Stimulated activated CD8-positive, alpha-beta memory T cell treated with anti-CD3 and anti-CD28 coated beads, Interleukin-7, amount 100 ng/mL, for 1 hour (primary cell): Measurements from ENCODE around the gene ZNF740.

Source experiments
- DNase-seq, 2 donors: peaks; one replicate each; pipeline ENCODE4 v3.0.0-alpha.2; 2020; ENCODE audit warnings: low read depth in 2 of 2

Gene ZNF740

DNA sequence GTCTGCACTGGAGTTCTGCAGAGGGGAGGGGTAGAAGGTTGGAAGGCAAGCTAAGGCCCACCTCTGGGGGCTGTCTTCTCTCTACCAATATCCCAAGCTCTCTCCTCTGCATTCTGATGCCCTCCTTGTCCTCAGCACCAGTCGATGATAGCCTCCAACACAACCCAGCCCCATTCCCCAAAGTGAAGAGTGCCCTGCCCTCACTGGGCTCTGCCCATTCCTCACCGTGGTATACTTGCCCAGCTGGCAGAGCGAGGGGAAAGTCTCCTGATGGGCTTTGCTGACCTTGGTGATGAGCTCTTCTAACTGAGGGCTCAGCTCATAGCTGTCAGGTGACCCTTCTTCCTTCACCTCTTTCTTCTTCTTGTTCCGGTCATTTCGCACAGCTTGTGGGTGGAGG is 33.7 kb downstream of the ZNF740 start:
- DNase-seq, result no peak

- DNase-seq, result no peak
Measured at GRCh38 chr12:53214687-53215455, 34.3 kb downstream of the ZNF740 start.

- DNase-seq, result no peak
Measured at GRCh38 chr12:53215497-53215896, 35.0 kb downstream of the ZNF740 start.

DNA sequence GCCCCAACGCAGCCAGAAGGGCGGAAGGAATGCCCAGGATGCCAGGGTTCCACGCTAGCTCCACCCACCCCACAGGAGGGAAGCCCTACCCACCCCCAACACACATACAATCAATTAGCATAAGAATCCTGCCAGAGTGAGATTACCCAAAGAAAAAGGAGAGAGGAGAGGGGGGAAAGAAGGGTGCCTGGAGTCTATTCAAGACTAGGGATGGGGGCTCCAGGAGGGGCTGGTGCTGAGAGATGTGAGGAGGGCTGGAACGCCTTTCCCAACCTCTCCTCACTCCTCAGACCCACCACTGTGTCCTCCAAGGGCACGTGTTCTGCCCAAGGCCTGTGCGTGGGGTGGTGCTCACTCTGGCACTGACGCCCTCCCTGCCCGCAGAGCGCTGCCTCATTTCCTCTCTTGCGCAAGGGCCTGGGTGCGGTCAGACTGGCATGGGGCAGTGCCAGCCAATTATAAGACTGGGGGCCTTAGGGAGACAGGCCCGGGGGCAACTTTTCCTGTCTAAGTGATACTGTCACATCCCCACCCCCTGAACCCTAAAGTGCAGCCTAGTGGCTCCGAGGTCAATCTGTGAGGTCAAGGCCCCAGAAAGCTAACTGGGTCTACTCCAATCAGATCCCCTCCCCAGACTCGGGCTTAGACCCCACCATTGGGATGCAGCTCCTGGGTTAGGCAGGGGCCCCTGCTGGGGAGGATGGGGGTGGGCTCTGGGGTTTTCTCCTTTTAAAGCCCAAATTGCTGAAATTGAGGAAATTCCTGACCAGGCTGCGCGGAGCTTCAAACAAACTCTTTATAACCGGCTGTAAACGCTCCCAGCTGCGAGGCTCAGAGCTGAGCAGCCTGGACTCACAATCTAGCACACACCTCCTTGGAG is 36.8 kb downstream of the ZNF740 start:
- DNase-seq, result peak in 1 of 2 donors; percentile 31

- DNase-seq, result no peak
Measured at GRCh38 chr12:53217931-53218307, 37.4 kb downstream of the ZNF740 start.

DNA sequence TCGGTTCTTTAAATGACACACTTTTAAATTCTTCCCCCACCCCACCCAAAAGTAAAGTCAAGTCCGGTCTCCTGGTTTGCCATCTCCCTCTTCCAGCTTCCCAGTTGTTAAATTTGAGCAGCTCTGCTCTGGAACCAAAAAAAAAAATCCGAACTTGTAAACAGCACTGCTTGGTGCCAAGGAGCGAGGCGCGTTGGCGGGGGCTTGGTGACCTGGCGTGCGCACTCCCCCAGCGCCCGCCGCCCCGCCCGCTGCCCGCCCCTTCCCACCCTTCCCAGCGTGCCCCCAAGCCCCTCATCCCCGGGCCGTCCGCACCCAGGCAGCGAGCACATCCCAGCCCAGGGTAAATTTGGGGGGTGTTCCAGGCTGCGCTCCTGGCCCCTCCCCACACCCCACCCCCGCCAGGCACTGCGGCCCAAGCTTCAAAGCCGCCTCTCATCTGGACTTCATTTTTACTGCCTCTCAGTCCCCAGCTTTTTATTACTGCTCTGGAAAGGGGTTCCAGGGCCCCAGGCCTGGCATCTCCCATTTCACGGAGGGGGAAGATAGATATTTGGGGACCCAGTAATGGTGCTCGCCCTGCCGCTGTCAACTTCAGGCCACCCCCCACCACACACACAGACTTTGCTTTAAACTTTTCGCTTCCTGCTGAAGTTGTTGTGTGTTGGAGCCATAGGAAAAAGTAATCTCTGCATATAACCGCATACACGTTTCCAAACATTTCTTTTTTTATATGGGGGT is 38.2 kb downstream of the ZNF740 start:
- DNase-seq, result no peak

DNA sequence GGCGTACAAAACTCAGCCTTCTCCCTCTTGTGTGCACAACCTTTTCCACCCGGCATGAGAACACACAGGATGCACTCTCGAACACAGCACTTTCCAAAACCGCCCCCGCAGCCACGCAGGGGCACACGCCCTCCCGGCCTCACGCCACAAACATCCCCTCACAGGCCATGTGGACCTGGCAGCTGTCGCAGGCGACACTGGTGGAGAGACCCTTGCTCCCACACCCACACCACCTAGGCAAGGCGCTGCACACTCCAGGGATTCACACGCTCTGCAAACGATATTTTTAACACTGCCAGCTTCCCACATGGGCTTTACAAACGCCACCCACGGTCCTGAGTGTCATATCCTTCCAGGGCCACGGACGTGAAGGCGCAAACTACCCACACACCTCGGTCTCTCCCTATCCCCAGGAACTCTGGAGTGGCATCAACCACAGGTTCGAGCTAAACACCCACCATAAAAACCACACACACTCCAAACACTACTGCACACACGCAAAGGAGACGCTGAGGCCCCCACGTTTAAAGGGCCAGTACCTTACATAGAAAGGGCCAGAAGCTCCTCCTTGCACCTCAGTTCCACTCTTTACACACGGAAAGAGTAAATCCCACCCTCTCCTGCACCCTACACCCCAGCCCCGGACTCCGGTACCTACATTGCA is 38.9 kb downstream of the ZNF740 start:
- no peak for DNase-seq

DNA sequence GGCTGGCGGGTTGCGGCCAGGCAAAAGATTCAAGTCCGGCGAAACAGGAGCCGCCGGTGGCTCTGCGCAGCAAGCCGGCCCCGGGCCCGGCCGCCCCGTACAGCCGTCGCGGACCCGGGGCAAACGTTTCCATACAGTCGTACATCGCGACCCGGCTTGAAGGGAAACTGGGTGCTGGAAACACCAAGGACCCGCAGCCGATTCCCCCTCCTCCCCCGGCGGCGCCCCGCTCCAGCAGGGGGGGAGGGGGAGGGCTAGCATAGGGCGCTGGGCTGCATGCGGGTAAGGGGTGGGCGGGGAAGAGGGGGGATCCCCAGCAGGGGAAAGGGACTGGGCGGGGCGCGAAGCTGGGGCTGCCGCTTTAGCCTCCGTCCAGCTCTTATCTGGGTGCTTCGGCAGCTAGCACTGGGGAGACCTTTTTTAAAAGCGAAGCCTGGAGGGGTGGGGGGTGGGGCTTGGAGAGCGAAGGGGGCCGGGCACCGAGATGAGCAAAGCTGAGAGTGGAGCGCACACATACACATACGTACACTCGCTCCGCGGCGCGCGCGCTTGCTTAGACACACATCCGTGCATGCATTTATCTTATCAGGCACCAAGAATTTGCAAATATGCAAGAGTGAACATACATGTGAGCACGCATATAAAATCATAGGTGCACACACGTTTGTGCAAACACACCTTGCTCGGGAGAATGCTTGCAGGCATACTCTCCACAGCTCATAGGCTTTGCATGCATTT is 39.6 kb downstream of the ZNF740 start:
- DNase-seq, result peak; percentile 36 to 51

GRCh38 chr12:53220694-53221202 is 40.2 kb downstream of the ZNF740 start:
- DNase-seq, result peak; percentile 54 to 63

GRCh38 chr12:53221203-53222080 is 40.9 kb downstream of the ZNF740 start:
- peak in 1 of 2 donors; percentile 26 for DNase-seq

- DNase-seq, result no peak
Measured at GRCh38 chr12:53222170-53222721, 41.7 kb downstream of the ZNF740 start.

DNA sequence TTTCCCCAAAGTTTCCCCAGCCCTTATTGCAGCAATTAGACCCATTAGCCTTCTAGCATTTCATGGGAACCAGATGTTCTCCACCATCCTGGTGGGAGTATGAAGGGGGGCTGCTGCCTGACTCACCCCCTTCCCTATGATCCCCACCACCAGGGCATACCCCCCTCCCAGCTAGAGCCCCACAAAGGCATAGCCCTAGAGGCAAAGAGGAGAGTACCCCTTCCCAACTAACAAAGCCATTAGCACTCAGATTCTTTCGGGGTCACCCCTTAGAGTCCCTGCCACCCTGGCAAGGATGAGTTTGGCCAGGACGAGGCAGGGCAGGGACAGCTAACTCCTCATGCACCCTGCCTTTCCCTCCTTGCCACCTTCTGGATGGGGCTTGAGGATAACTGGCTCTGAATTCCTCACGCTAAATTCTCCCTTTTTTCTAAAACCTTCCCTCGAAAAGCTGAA is 42.3 kb downstream of the ZNF740 start:
- DNase-seq, result no peak

DNA sequence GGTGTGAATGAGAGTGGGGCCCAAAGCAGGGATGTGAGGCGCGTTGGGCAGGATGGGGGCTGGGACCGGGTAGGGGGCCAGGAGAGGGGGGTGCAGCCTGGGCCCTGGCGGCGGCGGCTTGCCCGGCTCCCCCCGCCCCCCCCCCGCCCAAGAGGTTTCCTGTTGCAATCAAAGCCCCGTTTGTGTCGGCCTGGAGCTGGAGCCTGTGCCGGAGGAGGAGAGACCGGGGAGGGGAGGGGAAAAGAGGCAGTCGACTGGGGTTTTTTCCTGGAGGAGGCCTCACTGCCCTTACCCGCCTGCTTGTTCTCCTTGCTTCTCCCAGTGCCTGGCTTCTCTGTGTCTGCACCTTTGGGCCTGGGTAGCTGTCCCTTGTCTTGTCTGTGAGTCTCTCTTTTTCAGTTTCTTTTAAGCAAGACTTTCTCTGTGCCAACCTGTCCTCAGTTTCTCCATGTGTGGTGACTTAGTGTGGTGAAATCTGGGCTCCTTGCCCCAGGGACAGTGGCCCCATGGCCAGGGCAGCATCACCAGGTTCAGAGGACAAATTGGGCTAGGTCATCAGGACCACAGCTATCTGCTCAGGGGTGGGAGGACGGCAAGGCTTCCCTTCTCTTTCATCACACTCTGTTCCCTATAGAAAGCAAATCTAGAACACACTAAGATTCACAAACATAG is 43.0 kb downstream of the ZNF740 start:
- DNase-seq, result no peak

DNA sequence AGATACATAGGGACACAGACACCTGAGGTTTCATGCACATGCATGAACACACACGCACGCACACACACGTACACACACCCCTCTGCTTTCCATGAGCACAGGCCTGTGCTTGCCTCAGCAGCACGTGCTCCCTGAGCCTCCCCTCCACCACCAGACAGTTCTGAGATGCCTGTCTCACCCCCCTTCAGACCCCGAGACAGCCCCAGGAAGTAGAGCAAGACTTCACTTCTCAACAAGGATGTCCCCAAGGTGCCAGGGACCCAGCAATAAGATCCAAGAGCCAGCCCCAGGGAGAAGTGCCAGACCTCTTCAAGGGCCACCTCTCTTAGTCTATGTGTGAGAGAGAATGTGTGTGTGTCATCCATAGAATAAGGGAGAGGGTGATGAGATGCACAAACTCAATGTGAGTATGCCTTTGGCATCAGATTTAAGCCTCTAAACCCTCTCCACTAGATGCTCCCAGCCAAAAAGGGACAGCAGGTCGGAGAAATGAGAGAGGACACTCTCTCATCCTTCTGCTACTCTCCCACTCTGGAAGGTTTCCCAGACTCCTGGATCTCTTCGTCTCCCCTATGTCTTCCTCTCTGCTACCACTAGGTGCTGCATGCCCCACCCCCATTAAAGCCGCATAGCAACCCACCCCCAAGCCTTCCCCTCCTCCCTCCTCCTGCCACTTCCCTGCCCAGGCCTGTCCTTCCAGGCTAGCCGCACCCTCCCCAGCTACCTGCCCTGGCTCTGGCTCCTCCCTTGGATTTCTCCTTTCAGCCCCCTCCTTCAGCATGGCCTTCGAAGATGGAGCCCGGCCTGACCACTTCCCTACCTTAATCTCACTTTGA is 43.8 kb downstream of the ZNF740 start:
- no peak for DNase-seq

GRCh38 chr12:53224897-53225634 is 44.5 kb downstream of the ZNF740 start:
- DNase-seq, result no peak

DNA sequence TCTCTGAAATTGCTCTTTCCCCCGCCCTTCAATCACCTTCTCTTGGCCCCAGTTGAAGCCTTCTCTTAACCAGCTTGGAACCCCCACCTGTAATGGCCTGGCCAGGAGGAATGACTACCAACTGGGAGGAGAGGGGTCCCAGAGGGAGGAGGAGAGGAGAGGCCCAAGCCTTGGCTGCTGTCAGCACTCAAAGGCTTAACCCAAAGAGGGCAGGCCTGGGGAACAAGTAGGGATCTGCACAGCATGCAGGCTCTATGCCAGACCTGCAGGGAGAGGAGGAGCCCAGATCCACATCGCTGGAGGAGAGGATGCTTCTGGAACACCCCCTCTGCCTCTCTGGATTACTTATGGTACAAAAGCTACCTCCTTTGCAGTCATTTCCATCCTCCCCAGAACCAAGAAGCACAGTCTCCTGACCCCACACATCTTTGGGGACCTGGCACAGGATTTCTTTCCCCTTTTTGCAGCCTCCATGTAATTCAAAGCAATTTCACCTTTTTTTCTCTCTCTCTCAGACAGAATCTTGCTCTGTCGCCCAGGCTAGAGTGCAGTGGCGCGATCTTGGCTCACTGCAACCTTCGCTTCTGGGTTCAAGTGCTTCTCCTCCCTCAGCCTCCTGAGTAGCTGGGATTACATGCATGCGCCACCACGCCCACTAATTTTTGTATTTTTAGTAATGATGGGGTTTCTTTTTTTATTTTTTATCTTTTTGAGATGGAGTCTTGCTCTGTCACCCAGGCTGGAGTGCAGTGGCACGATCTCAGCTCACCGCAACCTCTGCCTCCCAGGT is 45.3 kb downstream of the ZNF740 start:
- no peak for DNase-seq
